Activated CD4-positive, CD25-positive, alpha-beta regulatory T cell treated with anti-CD3 and anti-CD28 coated beads, Interleukin-2, amount 50 U/mL, for 24 hours (primary cell): ENCODE results near the gene ERP44.
"Not testable (repeated sequence)": the region's sequence is repeated elsewhere in the genome, so short reads cannot be mapped to it uniquely, and the experiment has no call there.

Experiments used
- ATAC-seq, 2 donors: fragments of 150-1000 bp; cut with Tn5 transposase; one replicate each; pipeline ENCODE4 v1.10.0; 2021; ENCODE audit warnings: mild to moderate bottlenecking in 1 of 2, moderate library complexity in 1 of 2

The ERP44 gene

GRCh38 chr9:100100146-100100667 lies 1.4 kb upstream of the ERP44 start:
- no peak for ATAC-seq

DNA sequence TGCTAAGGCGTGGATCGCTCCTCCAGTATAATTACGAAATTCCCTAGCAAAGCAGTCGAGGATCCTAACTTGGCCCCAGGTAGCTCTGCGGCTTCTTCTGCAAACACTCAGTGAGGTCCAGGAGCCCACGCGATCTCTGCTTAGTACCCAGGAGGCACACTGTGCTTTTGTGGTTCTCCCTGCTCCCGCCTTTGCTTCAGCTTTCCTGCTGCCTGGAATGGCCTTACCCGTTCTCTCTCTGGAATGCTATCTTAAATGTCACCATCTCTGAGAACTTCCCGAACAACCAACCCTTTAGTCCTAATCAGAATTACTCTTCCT lies 882 bp upstream of the ERP44 start:
- ATAC-seq: no peak

DNA sequence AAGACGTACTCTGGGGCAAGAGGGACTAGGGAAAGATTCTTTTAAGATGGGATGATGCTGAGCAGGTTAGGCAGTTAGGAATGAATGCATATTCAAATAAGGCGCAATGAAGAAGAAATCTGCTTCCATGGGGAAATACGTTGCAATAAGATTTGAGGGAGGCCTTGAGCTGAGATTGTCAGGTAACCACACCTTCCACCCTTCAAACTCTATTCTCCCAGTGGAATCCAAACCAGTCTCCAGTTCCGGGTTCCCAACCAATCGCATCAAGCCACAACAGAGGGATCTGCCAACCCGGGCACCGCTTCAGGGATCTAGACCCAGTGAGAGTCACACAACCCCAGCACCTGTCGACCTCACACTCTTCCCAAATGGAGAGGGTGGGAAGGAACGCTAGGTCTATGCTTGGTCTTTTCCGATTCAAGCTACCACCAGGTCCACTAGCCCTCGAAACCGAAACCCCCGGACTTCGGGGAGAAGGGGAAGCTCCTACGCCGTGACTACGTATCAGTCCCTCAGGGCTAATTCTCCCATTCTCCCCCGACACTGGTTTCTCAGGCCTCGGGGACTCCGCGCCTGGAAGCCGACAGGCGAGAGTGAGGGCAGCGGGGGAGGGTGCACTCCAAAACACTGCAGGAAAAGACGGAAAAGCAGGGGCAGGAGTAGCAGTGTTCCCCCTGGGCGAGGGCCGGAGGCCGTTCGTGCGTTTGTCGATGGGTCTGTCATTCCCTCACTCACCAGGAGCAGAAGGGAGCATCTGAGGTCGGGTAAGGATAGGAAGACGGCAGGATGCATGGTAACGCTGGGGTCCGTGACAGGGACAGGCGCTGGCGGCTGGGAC lies 534 bp downstream of the ERP44 start:
- no peak for ATAC-seq

- no peak for ATAC-seq
Observed at GRCh38 chr9:100096378-100096916, 2.4 kb downstream of the ERP44 start.

DNA sequence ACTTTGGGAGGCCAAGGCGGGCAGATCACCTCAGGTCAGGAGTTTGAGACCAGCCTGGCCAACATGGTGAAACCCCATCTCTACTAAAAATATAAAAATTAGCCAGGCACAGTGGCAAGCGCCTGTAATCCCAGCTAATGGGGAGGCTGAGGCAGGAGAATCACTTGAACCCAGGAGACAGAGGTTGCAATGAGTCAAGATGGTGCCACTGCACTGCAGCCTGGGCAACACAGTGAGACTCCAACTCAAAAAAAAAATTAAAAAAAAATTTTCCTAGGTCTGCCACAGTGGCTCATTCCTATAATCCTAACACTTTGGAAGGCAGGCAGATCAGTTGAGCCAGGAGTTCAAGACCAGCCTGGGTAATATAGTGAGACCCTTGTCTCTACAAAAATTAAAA lies 4.4 kb downstream of the ERP44 start:
- ATAC-seq: not testable (repeated sequence)

DNA sequence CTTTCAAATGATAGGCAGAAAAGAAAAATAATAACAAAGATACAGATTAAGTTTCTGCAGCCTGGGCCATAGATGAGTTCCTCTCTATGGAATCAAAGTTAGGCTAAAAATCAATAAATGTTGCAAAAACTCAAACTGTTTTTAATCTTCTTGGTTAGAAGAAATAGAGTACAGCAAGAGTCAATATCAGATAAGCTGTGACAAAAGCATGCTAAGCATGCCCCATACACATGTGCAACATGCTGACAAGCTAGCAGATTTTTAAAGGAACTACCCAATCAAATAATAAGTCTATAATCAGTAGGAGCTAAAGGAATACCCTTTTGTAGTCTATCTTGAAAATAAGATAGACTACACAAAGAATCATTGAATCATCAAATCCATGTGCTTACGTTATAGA lies 6.7 kb downstream of the ERP44 start:
- ATAC-seq: no peak

GRCh38 chr9:100091650-100092049 lies 7.2 kb downstream of the ERP44 start:
- ATAC-seq: peak; percentile 48

DNA sequence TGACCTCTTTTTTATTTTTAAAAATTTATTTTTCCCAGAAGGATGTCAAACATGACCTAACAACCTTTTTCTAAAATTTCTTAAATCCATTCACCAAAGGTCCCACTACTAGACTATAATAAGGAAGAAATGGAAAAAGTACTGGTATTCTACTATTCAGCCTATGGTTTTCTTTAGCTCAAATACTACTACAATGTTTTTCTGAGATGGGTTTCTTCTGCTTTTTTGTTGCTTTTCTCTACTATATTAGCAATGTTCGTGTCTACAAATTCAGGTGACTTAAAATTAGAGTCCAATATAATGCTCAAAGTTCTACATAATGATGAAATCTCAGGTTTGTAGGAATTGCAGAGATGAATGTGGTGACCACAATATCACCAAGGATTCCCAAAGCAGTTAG lies 7.9 kb downstream of the ERP44 start:
- ATAC-seq: no peak

- peak in 1 of 2 donors; percentile 24 for ATAC-seq
Observed at GRCh38 chr9:100088202-100088601, 10.6 kb downstream of the ERP44 start.

DNA sequence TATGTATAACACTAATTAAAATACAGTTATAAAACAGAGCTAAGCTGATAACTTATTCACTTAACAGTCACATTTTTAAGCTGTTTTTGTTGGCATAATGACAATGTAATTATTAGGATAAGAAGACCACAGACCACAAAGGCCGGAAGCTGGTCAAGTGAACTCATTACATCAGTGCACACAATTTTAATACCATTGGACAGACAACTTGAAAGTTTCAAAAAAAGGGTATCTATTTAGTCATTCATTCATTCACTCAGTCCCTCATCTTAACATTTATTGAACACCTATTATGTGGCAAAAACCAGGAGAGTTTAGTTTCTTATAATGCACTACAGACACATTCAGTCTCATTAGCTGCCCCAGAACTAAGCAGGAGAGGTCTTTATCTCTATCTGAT lies 11.6 kb downstream of the ERP44 start:
- no peak for ATAC-seq

DNA sequence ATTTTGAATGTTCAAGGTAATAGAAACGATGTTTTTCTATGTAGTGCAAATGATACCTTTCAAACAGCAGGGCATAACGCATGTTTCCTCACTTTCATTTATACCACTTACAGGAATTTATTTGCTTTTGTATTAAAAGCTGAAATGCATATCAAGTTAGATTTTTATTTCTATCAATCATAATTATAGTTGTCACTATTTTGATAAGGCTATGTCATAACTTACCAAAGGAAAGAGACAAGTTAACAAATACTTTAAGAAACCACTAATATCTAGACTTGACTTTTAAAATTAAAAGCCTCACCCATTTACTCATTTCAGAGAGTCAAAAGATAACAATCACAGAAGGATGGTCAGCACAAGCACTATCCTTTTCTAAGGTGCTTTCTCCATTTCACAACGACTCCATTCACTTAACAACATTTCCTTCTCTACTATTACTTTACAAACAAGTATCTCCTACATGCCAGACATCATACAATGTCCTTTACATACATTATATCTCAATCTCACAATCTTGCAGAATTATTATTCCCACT lies 12.6 kb downstream of the ERP44 start:
- ATAC-seq: no peak

DNA sequence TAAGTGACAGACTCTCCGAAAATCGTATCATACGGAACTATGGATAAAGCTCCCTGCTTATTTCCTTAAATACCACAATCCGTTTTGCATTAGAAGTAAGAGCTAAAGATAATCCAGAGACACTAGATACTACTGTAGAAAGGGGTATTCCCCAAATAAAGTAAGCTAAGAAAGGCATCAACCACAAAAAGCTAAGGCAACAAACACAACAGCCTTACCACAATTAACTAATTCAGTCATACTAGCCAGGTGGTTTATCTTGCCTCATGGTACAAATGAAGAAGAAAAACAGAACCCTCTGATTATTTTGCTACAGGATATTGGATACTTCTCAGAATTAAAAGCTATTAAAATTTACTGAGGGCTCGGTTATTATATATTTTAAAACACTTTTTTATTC lies 14.1 kb downstream of the ERP44 start:
- peak; percentile 62 to 68 for ATAC-seq

- no peak for ATAC-seq
Observed at GRCh38 chr9:100084128-100084453, 14.7 kb downstream of the ERP44 start.

GRCh38 chr9:100083448-100084127 lies 15.2 kb downstream of the ERP44 start:
- peak; percentile 73 to 75 for ATAC-seq

DNA sequence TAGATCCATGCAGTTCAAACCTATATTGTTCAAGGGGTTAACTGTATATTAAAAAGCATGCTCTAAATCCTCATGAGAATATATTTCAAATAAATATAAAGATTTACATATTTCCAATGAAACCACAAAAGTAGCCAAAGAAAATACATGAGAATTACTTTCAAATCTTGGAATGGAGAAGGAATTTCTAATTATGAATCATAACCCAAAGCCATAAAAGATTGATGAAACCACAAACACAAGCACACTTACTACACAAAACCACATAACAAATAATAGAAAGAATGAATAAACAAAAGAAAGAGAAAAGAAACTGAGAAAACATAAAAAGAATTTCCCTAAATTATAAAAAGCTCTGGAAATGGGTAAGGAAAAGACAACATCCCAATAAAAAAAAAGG lies 16.0 kb downstream of the ERP44 start:
- ATAC-seq: no peak

- ATAC-seq: not testable (repeated sequence)
Observed at GRCh38 chr9:100076256-100076655, 22.5 kb downstream of the ERP44 start.

DNA sequence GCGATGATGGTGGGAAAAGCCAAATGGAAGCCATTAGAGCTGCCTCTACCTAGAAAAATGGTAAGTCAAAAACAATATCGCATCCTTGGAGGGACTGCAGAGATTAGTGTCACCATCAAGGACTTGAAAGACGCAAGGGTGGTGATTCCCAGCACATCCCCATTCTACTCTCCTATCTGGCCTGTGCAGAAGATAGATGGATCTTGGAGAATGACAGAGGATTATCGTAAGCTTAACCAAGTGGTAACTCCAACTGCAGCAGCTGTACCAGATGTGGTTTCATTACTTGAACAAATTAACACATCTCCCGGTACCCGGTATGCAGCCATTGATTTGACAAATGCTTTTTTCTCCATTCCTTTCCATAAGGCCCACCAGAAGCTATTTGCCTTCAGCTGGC lies 23.8 kb downstream of the ERP44 start:
- ATAC-seq: no peak

DNA sequence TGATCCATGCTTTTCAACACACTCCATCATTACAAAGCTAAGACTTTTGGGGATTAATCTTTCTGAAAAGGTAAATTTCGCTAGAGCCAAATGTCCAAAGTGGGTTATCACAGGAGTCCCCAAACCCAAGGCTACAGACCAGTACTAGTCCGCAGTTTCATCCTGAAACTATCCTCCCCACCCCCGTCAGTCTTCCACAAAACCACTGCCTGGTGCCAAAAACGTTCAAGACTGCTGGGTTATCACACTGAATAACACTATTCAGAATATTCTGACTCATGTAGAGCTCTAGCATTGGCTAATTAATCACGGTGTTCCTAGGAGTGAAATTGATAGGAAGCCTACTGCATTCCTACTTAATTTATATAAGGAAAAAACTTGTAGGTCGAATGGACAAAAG lies 24.7 kb downstream of the ERP44 start:
- ATAC-seq: no peak

- no peak for ATAC-seq
Observed at GRCh38 chr9:100072805-100073204, 26.0 kb downstream of the ERP44 start.

- ATAC-seq: no peak
Observed at GRCh38 chr9:100071271-100071670, 27.5 kb downstream of the ERP44 start.

DNA sequence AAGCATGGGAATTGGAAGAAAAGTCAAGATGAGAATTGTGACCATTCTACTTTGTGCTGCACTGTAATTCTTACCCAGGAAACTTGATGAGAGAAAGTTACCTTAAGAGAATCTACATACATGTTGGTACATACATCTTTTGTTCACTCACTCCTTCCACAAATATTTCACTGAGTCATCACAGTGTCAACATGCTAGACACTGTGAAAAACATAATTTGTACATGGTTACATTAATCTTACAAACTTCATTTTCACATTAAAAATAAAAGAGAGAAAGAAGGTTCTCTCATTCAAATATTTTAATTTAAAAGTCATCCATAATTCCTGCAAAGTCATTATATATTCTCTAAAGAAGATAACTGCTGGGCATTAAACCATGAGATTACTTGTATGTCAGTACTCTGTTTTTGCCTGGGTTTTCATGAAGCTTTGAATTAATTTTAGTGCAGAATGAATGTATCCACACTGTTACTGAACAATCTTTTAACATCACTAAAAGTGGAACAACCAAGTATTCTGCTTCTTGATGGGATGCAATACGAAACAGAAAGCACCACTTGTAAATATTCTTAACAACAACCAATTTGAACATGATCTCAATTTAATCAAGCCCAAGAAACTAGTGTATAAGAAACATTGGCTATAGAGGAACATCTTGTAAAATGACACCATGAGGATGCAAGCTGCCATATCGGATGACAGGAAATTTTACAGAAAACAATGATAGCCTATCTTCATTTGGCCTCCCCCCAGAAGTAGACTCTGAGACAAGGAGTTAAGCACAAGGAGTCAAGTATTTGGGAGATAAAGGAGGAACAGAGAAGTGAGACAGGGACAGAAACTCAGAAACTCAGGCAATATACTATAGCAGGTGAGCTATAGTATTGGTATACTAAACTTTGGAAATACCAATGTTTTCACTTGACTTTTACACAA lies 28.4 kb downstream of the ERP44 start:
- ATAC-seq: no peak

- ATAC-seq: not testable (repeated sequence)
Observed at GRCh38 chr9:100069068-100069467, 29.7 kb downstream of the ERP44 start.

DNA sequence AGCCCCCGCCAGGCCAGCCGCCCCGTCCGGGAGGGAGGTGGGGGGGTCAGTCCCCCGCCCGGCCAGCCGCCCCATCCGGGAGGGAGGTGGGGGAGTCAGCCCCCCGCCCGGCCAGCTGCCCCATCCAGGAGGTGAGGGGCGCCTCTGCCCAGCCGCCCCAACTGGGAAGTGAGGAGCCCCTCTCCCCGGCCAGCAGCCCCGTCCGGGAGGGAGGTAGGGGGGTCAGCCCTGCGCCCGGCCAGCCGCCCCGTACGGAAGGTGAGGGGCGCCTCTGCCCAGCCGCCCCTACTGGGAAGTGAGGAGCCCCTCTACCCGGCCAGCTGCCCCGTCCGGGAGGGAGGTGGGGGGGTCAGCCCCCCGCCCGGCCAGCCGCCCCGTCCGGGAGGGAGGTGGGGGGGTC lies 30.8 kb downstream of the ERP44 start:
- ATAC-seq: not testable (repeated sequence)
